HG03196 (cell line): Measurements from ENCODE around the gene ATF3.
"Not testable (repeated sequence)": the region's sequence is repeated elsewhere in the genome, so short reads cannot be mapped to it uniquely, and the experiment has no call there.

ENCODE experiments used
- ATAC-seq: cut with Tn5 transposase; IDR thresholded peaks from one replicate; pipeline ENCODE4 v1.9.1; 2021; ENCODE audit not compliant: unreplicated experiment

The ATF3 gene

GRCh38 chr1:212649020-212649419 is 40.5 kb downstream of the ATF3 start:
- ATAC-seq = no peak

GRCh38 chr1:212650228-212650627 is 41.7 kb downstream of the ATF3 start:
- ATAC-seq = no peak

GRCh38 chr1:212651521-212651920 is 43.0 kb downstream of the ATF3 start:
- no peak for ATAC-seq

GRCh38 chr1:212651977-212652376 is 43.4 kb downstream of the ATF3 start:
- no peak for ATAC-seq

GRCh38 chr1:212652609-212653008 is 44.0 kb downstream of the ATF3 start:
- no peak for ATAC-seq

GRCh38 chr1:212655668-212656440 is 47.3 kb downstream of the ATF3 start:
- ATAC-seq = no peak

- ATAC-seq = no peak
These were observed 48.2 kb downstream of the ATF3 start for GRCh38 chr1:212656730-212657129.

- not testable (repeated sequence) for ATAC-seq
These were observed 49.7 kb downstream of the ATF3 start for GRCh38 chr1:212658250-212658649.

- no peak for ATAC-seq
These were observed 56.0 kb downstream of the ATF3 start for GRCh38 chr1:212664409-212665199.

- peak; percentile 89 for ATAC-seq
These were observed 56.9 kb downstream of the ATF3 start for GRCh38 chr1:212665241-212666115.

GRCh38 chr1:212666116-212666775 is 57.7 kb downstream of the ATF3 start:
- ATAC-seq = no peak

- ATAC-seq = no peak
These were observed 58.9 kb downstream of the ATF3 start for GRCh38 chr1:212667223-212668139.

- no peak for ATAC-seq
These were observed 59.9 kb downstream of the ATF3 start for GRCh38 chr1:212668477-212668876.

- no peak for ATAC-seq
These were observed 60.5 kb downstream of the ATF3 start for GRCh38 chr1:212669102-212669501.

GRCh38 chr1:212669600-212669999 is 61.0 kb downstream of the ATF3 start:
- ATAC-seq = no peak

GRCh38 chr1:212670301-212670700 is 61.7 kb downstream of the ATF3 start:
- no peak for ATAC-seq
